ENCODE results near the gene PPP1R16B.

DNA sequence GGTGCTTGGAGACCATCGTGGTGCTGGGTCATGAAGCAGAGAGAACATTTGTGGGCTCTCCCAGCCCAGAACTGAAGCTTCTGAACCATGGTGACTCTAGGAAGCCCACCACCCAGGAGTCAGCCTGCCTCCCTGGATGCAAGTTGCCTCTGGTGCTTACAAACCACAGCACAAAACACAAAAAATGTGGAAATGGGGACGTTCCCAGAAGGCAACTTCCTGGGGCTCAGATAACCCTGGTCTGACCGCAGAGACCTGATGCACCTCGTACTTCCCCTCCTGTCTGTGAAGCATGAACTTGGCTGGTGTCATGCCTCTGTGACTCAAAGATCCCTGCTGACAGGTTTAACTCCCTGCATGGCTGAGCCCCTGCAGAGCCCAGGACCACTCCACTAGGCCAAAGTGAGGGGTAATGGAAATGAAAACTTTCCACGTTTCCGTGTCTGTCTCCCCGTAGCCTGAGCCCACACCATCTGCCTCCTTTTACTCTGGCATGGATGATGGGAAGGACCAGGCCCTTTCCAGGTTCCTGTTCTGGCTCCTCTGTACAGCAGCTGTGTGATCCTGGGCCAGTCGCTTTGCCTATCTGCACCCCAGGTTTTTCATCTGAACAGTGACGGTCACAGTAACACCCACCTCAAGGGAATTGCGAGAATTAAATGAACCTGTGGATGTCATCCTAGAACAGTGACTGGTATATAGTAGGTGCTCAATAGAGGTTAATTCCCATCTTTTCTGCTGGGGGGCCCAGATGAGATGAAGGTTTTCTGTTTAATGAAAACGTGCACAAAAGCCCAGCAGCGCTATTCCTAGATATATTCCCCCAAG is 57.7 kb downstream of the PPP1R16B start:
- TF ChIP-seq, protein P1, sequence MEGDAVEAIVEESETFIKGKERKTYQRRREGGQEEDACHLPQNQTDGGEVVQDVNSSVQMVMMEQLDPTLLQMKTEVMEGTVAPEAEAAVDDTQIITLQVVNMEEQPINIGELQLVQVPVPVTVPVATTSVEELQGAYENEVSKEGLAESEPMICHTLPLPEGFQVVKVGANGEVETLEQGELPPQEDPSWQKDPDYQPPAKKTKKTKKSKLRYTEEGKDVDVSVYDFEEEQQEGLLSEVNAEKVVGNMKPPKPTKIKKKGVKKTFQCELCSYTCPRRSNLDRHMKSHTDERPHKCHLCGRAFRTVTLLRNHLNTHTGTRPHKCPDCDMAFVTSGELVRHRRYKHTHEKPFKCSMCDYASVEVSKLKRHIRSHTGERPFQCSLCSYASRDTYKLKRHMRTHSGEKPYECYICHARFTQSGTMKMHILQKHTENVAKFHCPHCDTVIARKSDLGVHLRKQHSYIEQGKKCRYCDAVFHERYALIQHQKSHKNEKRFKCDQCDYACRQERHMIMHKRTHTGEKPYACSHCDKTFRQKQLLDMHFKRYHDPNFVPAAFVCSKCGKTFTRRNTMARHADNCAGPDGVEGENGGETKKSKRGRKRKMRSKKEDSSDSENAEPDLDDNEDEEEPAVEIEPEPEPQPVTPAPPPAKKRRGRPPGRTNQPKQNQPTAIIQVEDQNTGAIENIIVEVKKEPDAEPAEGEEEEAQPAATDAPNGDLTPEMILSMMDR (IDR thresholded peaks at IDR 0.05), result no peak
- no peak for TF ChIP-seq POLR2A (IDR thresholded peaks at IDR 0.05)

Data from heart left ventricle (tissue), 13 donors.